ENCODE measurements around the gene TET1. TPM values are rescaled to one million over a fixed set of nuclear protein-coding genes. Genes with fewer than 3 reads are reported as not detected.

The TET1 gene
- total and polyA plus RNA-seq, 9 of the 15 experiments (the other 6 are each of a cell fraction or from before 2014, with no cell fraction given), result 2.6 to 21.3 (median 11.6) TPM

DNA sequence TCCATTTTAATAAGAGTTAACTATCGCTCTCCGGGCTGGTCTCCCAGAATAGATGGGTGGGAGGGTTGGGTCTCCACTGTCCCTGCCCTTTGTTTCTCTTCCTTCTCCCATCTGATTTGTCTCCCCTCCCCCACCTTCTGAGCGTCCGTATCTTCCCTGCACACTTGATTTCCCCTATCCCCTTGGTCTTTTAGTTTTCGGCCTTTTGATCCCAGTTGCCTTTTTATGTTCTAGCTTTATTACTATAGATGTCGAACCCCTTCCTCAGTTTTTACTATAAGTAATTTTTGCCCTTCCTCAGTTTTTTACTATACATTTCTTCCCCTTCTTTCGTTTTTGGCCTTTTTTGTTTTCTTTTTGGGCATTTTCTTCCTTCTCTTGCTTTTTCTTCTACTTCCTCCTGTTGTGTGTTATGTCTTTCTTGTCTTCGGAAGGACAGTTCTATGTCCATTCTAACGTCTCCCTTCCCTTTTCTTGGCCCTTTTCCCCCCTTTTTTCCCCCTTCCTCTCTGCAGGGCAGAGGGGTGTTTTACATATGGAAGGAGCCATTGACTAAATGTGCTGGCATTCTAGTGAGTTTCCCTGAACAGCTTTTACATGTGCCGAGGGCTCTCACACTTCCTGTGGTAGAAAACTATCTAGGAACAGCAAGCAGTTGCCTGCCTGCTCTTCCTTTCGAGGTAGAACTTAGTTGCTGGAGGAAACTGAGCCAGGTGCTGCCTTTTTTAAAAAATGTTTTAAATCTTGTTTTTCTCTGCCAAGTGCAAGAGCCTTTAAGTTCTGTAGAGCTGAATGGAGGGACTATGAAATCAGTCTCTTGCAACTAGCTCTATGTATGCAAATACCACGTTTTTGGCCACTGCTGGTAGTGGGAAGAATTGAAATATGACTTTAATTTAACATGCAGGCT lies 2.8 kb downstream of the TET1 start (continued):
- TF ChIP-seq, protein P1, sequence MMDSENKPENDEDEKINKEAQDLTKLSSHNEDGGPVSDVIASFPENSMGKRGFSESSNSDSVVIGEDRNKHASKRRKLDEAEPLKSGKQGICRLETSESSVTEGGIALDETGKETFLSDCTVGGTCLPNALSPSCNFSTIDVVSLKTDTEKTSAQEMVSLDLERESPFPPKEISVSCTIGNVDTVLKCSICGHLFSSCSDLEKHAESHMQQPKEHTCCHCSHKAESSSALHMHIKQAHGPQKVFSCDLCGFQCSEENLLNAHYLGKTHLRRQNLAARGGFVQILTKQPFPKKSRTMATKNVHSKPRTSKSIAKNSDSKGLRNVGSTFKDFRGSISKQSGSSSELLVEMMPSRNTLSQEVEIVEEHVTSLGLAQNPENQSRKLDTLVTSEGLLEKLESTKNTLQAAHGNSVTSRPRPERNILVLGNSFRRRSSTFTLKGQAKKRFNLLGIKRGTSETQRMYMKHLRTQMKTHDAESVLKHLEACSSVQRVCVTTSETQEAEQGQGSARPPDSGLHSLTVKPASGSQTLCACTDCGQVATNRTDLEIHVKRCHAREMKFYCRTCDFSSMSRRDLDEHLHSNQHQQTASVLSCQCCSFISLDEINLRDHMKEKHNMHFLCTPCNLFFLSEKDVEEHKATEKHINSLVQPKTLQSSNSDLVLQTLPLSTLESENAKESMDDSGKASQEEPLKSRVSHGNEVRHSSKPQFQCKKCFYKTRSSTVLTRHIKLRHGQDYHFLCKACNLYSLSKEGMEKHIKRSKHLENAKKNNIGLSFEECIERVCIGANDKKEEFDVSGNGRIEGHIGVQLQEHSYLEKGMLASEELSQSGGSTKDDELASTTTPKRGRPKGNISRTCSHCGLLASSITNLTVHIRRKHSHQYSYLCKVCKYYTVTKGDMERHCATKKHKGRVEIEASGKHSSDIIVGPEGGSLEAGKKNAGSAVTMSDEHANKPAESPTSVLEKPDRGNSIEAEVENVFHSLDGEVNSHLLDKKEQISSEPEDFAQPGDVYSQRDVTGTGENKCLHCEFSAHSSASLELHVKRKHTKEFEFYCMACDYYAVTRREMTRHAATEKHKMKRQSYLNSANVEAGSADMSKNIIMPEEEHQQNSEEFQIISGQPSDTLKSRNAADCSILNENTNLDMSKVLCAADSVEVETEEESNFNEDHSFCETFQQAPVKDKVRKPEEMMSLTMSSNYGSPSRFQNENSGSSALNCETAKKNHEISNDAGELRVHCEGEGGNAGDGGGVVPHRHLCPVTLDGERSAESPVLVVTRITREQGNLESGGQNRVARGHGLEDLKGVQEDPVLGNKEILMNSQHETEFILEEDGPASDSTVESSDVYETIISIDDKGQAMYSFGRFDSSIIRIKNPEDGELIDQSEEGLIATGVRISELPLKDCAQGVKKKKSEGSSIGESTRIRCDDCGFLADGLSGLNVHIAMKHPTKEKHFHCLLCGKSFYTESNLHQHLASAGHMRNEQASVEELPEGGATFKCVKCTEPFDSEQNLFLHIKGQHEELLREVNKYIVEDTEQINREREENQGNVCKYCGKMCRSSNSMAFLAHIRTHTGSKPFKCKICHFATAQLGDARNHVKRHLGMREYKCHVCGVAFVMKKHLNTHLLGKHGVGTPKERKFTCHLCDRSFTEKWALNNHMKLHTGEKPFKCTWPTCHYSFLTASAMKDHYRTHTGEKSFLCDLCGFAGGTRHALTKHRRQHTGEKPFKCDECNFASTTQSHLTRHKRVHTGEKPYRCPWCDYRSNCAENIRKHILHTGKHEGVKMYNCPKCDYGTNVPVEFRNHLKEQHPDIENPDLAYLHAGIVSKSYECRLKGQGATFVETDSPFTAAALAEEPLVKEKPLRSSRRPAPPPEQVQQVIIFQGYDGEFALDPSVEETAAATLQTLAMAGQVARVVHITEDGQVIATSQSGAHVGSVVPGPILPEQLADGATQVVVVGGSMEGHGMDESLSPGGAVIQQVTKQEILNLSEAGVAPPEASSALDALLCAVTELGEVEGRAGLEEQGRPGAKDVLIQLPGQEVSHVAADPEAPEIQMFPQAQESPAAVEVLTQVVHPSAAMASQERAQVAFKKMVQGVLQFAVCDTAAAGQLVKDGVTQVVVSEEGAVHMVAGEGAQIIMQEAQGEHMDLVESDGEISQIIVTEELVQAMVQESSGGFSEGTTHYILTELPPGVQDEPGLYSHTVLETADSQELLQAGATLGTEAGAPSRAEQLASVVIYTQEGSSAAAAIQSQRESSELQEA (IDR thresholded peaks at IDR 0.05; ENCODE audit: low read depth), result peak; percentile 59; the same call in 1 of the 2 replicates
- TF ChIP-seq, protein P2, sequence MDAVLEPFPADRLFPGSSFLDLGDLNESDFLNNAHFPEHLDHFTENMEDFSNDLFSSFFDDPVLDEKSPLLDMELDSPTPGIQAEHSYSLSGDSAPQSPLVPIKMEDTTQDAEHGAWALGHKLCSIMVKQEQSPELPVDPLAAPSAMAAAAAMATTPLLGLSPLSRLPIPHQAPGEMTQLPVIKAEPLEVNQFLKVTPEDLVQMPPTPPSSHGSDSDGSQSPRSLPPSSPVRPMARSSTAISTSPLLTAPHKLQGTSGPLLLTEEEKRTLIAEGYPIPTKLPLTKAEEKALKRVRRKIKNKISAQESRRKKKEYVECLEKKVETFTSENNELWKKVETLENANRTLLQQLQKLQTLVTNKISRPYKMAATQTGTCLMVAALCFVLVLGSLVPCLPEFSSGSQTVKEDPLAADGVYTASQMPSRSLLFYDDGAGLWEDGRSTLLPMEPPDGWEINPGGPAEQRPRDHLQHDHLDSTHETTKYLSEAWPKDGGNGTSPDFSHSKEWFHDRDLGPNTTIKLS (IDR thresholded peaks at IDR 0.05; ENCODE audit: borderline replicate concordance, low read depth), result no peak
- TF ChIP-seq, protein P3, sequence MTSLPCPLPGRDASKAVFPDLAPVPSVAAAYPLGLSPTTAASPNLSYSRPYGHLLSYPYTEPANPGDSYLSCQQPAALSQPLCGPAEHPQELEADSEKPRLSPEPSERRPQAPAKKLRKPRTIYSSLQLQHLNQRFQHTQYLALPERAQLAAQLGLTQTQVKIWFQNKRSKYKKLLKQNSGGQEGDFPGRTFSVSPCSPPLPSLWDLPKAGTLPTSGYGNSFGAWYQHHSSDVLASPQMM (CRISPR knock-in tag; IDR thresholded peaks at IDR 0.05), result no peak
- TF ChIP-seq CC2D1A (IDR thresholded peaks at IDR 0.05), result peak; percentile 64; the same call in 1 of the 2 replicates
- 0 out of 2 replicates have a peak, but pooled peaks have one; percentile 45 for TF ChIP-seq NFATC3 (IDR thresholded peaks at IDR 0.05)
- TF ChIP-seq SOX6 (IDR thresholded peaks at IDR 0.05), result 0 out of 2 replicates have a peak, but pooled peaks have one; percentile 5
- peak; percentile 42; the same call in 1 of the 2 replicates for TF ChIP-seq ZNF316 (IDR thresholded peaks at IDR 0.05)
- no peak for TF ChIP-seq CXXC5 (CRISPR knock-in tag; IDR thresholded peaks at IDR 0.05)
- TF ChIP-seq, protein P4, sequence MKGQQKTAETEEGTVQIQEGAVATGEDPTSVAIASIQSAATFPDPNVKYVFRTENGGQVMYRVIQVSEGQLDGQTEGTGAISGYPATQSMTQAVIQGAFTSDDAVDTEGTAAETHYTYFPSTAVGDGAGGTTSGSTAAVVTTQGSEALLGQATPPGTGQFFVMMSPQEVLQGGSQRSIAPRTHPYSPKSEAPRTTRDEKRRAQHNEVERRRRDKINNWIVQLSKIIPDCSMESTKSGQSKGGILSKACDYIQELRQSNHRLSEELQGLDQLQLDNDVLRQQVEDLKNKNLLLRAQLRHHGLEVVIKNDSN (CRISPR knock-in tag; IDR thresholded peaks at IDR 0.05), result no peak
- TF ChIP-seq SMARCA5 (IDR thresholded peaks at IDR 0.05), result peak; percentile 84
- TF ChIP-seq ZBTB17 (CRISPR knock-in tag; IDR thresholded peaks at IDR 0.05), result peak; percentile 49; the same call in 1 of the 2 replicates
- peak; percentile 87 for TF ChIP-seq DPF2 (IDR thresholded peaks at IDR 0.05)
- peak; percentile 43; the same call in 1 of the 2 replicates for TF ChIP-seq EP300 (IDR thresholded peaks at IDR 0.05; ENCODE audit: low read length)
- TF ChIP-seq ZNF197 (CRISPR knock-in tag; IDR thresholded peaks at IDR 0.05; ENCODE audit: low read depth), result peak; percentile 52; the same call in 1 of the 2 replicates
- TF ChIP-seq HLTF (IDR thresholded peaks at IDR 0.05), result peak; percentile 96
- no peak for TF ChIP-seq EP400 (IDR thresholded peaks at IDR 0.05)
- no peak for TF ChIP-seq ZNF239 (CRISPR knock-in tag; IDR thresholded peaks at IDR 0.05)
- TF ChIP-seq ELF1 (tag; IDR thresholded peaks at IDR 0.05), result no peak
- TF ChIP-seq POLR2A (conservative IDR thresholded peaks at IDR 0.05), result peak; percentile 66

Data from K562 (cell line).